GM21737 (cell line): ENCODE data around the gene GPR137C.
"Not testable (repeated sequence)": the region's sequence is repeated elsewhere in the genome, so short reads cannot be mapped to it uniquely, and the experiment has no call there.

ENCODE experiments used
- ATAC-seq: cut with Tn5 transposase; IDR thresholded peaks from one replicate; pipeline ENCODE4 v1.9.1; 2021; ENCODE audit warnings: mild to moderate bottlenecking, moderate library complexity; ENCODE audit not compliant: unreplicated experiment

Gene GPR137C

DNA sequence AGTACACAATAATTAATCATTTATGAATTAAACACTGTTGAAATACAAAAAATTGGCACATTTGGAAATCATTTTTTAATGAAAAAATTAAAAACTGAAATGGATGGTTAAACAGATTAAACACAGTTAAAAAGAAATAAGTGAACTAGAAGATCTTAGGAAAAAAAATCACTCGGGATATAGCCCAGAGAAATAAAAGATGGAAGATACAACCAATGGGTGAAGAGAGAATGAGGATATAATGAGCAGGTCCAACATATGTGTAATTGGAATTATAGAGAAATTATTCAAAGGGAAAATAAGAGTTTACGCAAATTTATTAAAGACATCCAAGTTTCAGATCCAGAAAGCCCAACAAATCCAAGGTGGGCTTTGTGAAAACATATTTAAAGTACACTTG, 6.1 kb downstream of the GPR137C start:
- no peak for ATAC-seq

DNA sequence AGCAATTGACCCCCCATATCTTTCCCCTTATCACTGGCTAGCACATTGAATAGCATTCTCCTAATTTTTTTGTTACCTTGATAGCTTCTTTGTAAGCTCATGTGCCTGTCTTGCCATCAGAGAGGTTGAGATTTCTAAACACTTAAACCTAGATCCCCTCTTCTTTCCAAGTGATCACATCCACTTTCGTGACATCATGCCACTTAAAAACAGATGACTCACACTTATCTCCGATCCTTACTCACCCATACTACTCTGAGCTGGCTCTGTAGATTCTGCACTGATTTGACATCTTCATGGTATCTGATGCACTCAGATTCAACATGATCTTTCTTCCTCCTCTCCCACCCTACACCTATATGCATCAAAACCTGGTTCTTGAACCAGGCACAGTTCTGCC, 10.5 kb downstream of the GPR137C start:
- no peak for ATAC-seq

DNA sequence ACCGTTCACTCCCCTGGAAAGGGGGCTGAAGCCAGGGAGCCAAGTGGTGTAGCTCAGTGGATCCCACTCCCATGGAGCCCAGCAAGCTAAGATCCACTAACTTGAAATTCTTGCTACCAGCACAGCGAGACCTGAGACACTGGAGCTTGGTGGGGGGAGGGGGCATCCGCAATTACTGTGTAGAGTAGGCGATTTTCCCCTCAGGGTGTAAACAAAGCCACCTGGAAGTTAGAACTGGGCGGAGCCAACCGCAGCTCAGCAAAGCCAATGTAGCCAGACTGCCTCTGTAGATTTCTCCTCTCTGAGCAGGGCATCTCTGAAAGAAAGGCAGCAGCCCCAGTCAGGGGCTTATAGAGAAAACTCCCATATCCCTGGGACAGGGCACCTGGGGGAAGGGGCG, 15.8 kb downstream of the GPR137C start:
- not testable (repeated sequence) for ATAC-seq

DNA sequence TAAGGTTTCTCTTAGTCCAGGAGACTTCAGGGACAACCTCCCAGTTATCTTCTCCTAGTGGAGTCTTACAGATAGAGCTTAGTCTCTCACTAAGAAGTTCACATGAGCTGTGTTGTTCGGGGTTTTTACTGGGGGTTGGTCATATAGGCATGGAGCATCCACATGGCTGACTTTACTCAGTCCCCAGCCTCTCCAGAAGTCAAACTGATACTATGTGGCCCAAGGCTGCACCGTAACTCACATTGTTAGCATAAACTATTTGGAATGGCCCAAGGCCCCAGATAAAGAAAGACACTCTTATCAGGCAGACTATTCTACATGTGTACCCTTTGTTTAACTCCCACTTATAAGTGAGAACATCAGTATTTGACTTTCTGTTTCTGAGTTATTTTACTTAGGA, 23.2 kb downstream of the GPR137C start:
- no peak for ATAC-seq

DNA sequence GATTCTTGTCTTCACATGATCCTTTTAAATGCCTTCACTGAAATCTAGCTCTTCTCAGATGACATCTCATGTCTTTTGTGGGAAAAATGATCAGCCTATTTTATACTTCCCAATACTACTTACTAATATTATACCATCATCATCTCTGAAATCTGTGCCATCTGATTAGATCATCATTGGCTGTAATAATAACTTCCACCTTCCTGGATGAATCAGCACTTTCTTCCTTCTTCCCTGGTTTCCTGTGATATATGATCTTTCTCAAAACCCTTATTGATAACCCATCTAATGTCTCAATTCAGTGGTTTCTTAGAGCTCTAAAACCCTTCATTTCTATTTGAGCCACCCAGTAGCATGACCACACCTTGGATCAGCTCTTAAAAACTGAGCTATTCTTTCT, 30.9 kb downstream of the GPR137C start:
- ATAC-seq, result no peak

DNA sequence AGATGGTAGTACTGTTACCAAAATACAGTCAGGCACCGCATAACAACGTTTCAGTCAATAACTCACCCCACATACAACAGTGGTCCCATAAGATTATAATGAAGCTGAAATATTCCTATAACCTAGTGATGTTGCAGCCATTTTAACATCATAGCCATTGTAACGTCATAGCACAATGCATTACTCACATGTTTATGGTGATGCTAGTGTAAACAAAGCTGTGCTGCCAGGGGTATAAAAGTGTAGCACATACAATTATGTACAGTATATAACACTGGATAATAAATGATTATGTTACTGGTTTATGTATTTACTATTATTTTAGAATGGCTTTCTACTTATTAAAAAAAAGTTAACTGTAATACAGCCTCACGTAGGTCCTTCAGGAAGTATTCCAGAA, 37.0 kb downstream of the GPR137C start:
- no peak for ATAC-seq

DNA sequence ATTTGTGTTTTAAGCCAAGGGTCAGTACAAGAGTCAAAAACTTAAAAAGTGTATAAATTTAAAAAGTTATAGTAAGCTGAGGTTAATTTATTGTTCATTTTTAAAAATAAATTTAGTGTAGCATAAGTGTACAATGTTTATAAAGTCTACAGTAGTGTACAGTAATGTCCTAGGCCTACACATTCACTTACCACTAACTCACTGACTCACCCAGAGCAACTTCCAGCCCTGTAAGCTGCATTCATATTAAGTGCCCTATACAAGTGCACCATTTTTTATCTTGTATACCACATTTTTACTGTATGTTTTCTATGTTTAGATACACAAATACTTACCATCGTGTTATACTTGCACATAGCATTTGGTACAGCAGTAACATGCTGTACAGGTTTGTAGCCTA, 37.7 kb downstream of the GPR137C start:
- no peak for ATAC-seq

DNA sequence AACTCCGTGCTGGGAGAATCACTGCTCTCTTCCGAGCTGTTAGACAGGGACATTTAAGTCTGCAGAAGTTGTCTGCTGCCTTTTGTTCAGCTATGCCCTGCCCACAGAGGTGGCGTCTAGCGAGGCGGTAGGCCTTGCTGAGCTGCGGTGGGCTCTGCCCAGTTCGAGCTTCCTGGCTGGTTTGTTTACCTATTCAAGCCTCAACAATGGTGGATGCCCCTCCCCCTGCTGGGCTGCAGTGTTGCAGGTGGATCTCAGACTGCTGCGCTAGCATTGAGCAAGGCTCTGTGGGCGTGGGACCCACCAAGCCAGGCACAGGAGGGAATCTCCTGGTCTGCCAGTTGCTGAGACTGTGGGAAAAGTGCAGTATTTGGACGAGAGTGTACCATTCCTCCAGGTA, 43.7 kb downstream of the GPR137C start:
- ATAC-seq, result no peak

DNA sequence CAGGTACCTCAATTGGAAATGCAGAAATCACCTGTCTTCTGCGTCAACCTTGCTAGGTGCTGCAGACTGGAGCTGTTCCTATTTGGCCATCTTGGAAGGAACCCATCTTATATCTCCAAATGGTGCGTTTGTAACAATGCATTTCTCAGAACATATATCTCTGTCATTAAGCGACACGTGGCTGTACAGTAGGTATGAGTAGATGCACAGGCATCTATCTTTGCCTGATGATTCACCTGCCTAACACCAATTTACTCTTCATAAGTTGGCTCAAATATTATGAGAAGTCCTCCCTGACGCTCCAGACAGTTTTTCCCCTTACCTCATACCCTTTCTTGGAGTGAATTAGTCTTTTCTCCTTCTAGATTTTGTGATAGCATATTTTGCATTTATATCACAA, 44.2 kb downstream of the GPR137C start:
- ATAC-seq, result no peak

DNA sequence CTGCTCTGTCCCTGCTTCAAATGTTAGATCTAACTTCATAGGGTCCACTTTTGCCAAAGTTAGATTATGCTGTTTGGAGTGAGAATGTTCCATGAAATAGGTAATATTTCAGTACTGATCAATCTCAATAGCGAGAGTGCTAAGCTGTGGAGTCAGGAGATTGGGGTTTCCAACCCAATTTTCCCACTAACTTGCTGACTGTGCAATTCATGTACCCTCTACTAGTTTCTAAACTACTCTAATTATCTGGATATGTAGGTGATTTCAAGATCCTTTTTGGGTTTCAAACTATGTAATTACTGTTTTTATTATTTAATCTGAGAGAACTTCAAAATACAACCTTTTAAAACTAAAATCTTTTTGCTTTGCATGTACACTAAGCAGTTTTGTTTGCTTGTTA, 45.9 kb downstream of the GPR137C start:
- no peak for ATAC-seq

DNA sequence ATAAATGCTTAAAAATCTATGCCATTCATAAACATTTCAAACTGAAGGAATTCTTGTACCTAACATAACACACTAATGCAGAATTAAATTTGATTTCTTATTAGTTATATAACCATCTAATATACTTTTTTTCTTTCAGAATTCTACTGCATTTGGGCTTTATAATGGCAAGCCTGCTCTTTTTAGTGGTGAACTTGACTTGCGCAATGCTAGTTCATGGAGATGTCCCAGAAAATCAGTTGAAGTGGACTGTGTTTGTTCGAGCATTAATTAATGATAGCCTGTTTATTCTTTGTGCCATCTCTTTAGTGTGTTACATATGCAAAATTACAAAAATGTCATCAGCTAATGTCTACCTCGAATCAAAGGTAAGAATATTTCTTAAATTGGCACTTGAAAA, 47.3 kb downstream of the GPR137C start:
- no peak for ATAC-seq

DNA sequence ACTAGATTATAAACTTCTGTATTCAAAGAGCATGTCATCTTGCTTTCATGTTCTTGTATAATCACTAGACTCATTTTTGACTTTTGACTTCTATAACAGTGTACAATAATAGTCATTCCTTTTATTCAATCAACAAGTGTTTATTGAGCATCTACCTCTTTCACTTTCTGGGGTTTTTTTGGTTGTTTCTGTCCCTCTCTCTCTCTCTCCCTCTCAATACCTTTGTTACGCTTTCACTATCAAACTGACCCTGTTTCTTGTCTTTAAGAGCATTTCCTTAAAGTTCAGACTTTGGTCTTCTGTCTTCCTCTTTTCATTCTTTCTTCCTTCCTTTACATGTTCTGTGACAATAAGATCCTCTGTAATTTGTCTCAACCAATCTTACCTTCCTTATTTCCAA, 49.5 kb downstream of the GPR137C start:
- ATAC-seq, result no peak

DNA sequence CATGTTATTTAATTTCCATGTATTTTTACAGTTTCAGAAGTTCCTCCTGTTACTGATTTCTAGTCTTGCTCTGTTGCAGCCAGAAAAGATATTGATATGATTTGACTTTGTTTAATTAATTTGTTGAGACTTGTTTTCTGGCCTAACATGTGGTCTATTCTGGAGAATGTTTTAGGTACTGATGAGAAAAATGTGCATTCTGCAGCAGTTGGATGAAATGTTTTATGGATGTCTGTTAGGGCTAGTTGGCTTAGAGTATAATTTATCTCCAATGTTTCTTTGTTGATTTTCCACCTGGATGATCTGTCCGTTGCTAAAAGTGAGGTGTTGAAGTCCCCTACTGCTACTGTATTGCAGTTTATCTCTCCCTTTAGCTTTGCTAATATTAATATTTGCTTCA, 54.4 kb downstream of the GPR137C start:
- ATAC-seq, result no peak

DNA sequence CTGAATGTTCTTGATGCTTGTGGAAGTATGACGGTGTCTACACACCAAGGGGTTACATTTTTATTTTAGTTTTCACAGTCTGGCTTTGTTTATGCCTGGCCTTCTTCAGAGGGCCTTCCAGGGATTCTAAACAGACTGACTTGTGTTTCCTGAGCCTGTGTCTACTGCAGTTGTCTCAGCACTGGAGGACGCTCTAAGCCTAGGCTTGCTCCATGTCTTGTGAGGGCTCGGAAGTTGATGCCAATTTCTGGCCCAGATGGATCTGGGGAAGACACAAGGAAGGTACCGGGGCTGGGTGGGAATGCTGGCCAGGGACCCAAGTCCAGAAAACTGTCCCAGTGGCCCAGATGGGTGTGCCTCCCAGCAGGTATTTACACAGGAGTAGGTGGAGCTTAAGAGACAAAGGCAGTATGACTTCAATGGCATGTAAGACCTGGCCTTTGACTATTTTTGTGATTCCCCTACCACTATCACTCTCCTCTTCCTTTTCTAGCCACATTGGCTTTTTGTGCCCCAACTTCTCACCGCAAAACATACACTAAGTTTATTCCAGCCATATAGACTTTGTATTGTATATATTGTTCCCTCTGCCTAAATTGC, 56.9 kb downstream of the GPR137C start:
- ATAC-seq, result no peak

DNA sequence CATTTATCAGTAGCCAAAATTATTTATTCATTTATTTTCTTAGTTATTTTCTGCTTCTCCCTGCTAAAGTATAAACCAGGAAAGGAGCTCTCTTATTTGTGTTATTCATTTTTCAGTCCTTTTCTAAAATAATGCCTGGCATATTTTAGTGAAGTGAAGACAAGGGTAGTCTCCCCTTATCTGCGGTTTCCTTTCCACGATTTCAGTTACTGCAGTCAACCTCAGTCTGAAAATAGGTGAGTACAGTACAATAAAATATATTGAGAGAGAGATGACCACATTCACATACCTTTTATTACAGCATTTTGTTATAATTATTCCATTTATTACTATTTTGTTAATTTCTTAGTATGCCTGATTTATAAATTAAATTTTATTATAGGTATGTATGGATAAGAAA, 57.6 kb downstream of the GPR137C start:
- ATAC-seq, result no peak

DNA sequence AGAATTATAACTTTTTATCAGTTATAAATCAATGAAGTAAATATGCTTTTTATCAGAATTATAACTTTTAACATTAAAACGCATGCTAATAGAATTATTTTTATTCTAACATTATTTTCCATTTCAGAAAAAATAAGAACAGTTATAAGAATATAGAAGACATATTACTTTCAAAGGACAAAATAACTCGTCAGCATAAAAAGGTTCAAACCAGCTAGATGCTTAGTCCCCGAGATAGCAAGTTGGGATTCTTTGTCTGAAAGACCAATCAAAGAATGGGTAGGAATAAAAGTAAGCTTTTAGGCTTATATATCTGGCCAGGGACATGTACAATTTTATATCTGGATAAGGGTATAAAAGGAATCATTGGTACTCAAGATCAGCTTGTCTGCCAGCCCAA, 66.0 kb downstream of the GPR137C start:
- no peak for ATAC-seq

DNA sequence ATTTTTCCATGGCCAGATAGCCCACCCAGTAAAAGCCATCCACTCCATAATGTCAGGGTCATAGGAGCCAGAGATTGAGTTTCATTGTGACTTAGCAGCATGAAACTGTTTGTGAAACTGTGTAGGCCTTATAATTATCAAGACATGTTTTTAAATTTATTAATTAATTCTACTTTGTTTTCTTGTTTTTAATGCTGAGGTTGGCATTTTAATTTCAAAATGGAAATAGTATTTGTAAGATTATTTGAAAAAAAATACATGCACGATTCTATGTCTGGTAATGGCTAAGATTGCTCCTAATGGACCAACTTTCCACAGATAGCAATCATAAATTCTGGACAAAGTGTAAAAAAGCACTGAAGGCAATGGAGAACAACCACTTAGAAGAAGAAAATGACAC, 67.1 kb downstream of the GPR137C start:
- ATAC-seq, result no peak

DNA sequence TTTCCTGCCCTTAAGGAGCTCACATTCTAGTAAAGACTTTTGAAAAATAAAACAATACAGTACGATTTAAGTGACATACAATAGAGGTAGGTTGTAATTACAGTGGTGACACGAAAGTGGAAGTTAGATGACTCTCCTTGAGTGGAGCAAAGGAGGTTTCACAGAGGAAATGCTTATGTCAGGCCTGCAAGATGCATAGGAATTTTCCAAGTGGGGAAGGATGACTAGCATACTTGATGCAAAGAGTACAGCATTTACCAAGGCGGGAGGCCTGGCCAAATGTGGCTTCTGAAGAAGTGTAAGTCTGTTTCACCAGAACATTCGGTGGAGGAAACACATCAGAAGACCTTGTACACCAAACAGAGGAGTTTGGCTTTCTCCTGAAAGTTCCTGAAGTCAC, 87.5 kb downstream of the GPR137C start:
- no peak for ATAC-seq

DNA sequence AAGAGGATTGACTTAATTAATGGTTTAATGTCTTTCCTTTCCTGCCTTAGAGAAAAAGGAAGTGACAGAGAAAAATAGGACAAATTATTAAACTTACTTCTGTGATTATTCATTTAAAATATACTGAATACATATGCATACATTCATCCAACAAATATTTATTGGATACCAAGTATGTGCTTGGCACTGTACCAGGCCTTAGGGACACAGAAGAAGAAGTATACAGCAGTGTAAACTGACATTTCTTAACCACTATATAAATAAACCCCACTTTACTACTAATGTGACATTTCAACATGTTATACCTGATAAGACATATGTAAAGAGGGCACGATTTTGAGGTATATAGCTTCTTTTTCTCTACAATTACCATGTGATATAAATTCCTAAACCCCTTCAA, 89.1 kb downstream of the GPR137C start:
- ATAC-seq, result no peak

DNA sequence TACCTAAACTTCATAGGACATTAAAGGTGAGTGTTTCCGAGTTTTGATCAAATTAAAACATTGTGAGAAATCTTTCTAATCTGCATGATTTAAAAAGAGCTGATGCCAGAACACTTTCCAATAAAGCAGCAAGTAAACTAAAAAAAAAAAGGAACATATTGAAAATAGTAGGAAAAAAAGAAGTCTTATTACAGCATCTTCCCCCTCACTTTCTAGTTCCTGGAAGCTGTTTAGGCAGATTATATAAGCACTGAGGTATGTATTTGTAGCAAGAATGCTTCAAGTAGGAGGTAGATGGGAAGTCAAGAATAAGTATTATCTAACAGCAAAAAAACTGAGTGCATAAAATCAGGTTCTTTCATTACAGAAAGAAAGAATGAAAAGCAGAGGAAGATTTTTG, 96.9 kb downstream of the GPR137C start:
- no peak for ATAC-seq

DNA sequence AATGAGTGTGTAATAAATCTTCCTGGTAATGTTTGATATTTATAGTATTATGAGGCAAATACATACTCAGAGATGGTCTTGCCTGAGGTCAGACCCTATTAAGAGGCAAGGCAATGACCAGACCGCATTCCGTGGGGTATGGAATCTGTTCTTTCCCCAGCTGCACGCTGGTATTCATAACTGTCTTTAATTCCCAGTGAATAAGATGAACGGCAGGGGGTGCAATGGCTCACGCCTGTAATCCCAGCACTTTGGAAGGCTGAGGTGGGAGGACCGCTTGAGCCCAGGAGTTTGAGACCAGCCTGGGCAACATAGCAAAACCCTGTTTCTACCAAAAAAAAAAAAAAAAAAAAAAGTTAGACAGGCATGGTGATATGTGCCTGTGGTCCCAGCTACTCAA, 98.1 kb downstream of the GPR137C start:
- ATAC-seq, result no peak

DNA sequence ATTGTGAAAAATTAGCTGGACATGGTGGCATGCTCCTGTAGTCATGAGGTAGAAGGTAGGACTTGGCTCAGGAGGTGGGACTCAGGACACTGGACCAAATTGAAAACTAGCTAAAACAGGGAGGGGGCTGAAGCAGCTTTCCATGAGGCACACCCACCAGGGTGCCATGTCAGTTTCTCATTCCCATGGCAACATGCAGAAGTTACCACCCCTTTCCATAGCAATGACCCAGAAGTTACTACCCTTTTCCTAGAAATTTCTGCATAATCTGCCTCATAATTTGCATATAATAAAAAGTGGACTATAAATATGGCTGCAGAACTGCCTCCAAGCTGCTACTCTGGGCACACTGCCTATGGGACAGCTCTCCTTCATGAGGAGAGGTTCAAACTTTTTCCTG, 104.3 kb downstream of the GPR137C start:
- no peak for ATAC-seq

DNA sequence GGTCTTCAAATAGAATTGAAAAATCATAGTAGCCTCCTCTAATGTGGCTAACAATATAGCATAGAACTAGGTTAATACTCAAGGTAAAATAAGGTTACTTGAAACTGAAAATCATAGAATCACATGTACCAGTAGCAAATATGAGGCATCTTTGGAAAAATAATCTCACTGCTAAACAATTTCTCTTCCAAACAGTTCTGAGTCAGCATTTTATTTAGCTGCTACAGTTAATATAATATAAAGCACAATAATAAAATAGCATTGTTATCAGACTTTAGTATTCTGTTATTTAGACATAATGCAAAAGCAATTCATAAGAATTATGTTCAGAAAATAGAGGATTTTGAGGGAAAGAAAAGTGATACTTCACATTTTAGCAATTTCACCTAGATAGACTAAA, 107.7 kb downstream of the GPR137C start:
- no peak for ATAC-seq

DNA sequence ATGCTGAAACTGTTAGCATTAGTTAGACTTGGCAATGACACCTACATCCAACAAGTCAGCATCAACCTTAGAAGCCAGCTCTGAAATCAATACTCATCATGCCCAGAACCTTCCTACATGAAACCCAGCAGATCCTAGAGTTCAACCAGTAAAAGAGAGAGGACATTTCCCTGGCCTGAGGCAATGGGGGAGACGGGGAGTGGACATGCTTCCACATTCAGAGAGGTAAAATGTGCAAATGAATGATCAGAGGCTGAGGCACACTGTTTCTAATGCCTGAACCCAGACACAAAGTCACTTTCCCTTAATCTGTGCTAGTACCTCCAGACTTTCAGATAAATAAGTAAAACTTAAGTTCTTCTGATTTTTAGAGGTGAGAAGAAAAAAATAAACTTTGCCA, 108.2 kb downstream of the GPR137C start:
- no peak for ATAC-seq
